ENCODE measurements around the gene CEP89.
"Not testable (repeated sequence)": the region's sequence is repeated elsewhere in the genome, so short reads cannot be mapped to it uniquely, and the experiment has no call there.

The CEP89 gene

GRCh38 chr19:32945260-32945659, 26.5 kb downstream of the CEP89 start:
- DNase-seq = no peak

- DNase-seq = not testable (repeated sequence)
Observed at GRCh38 chr19:32941273-32941672, 30.5 kb downstream of the CEP89 start.

- DNase-seq = no peak
Observed at GRCh38 chr19:32936065-32936464, 35.7 kb downstream of the CEP89 start.

GRCh38 chr19:32935629-32936028, 36.1 kb downstream of the CEP89 start:
- no peak for DNase-seq

GRCh38 chr19:32933571-32933970, 38.2 kb downstream of the CEP89 start:
- no peak for DNase-seq

GRCh38 chr19:32930567-32930966, 41.2 kb downstream of the CEP89 start:
- no peak for DNase-seq

GRCh38 chr19:32928806-32929205, 43.0 kb downstream of the CEP89 start:
- DNase-seq = no peak

- no peak for DNase-seq
Observed at GRCh38 chr19:32924200-32924599, 47.6 kb downstream of the CEP89 start.

GRCh38 chr19:32921624-32922023, 50.1 kb downstream of the CEP89 start:
- DNase-seq = no peak

GRCh38 chr19:32919365-32919764, 52.4 kb downstream of the CEP89 start:
- no peak for DNase-seq

- no peak for DNase-seq
Observed at GRCh38 chr19:32917616-32917996, 54.2 kb downstream of the CEP89 start.

GRCh38 chr19:32916969-32917615, 54.7 kb downstream of the CEP89 start:
- no peak for DNase-seq

GRCh38 chr19:32914879-32915660, 56.7 kb downstream of the CEP89 start:
- DNase-seq = no peak

- no peak for DNase-seq
Observed at GRCh38 chr19:32911467-32911866, 60.3 kb downstream of the CEP89 start.

GRCh38 chr19:32910874-32911273, 60.9 kb downstream of the CEP89 start:
- no peak for DNase-seq

GRCh38 chr19:32910094-32910493, 61.7 kb downstream of the CEP89 start:
- no peak for DNase-seq

- DNase-seq = no peak
Observed at GRCh38 chr19:32909257-32909656, 62.5 kb downstream of the CEP89 start.

- DNase-seq = no peak
Observed at GRCh38 chr19:32908641-32909190, 63.0 kb downstream of the CEP89 start.

GRCh38 chr19:32902448-32902847, 69.3 kb downstream of the CEP89 start:
- DNase-seq = peak; percentile 10

- no peak for DNase-seq
Observed at GRCh38 chr19:32901504-32902161, 70.1 kb downstream of the CEP89 start.

GRCh38 chr19:32896516-32897214, 75.1 kb downstream of the CEP89 start:
- peak; percentile 46 for DNase-seq

GRCh38 chr19:32895384-32895783, 76.4 kb downstream of the CEP89 start:
- no peak for DNase-seq

- no peak for DNase-seq
Observed at GRCh38 chr19:32891609-32892008, 80.1 kb downstream of the CEP89 start.

Data from NCI-H526 treated with DMSO at 0.1 percent for 48 hours (cell line).